Smooth muscle cell (in vitro differentiated cells): ENCODE data around the gene LY6G6C. TPM values are rescaled to one million over a fixed set of nuclear protein-coding genes. Genes with fewer than 3 reads are reported as not detected.

ENCODE experiments used
- DNase-seq: peaks from one replicate; lab custom pipeline; 2025; ENCODE audit not compliant: unreplicated experiment; lab: John Stamatoyannopoulos, UW
- H2AFZ ChIP-seq: fragments of 200-600 bp; sonication (generic); 2 replicates; pipeline ENCODE4 v1.6.0; 2016; ENCODE audit warnings: antibody characterized with exemption, low read depth, mild to moderate bottlenecking
- H3F3A ChIP-seq: fragments of 200-600 bp; sonication (generic); 2 replicates; pipeline ENCODE4 v1.6.0; 2017; ENCODE audit warnings: antibody characterized with exemption, low read depth
- H3K27ac ChIP-seq: fragments of 200-600 bp; sonication (generic); 2 replicates; pipeline ENCODE4 v1.5.1; 2016; ENCODE audit warnings: low read depth, mild to moderate bottlenecking
- H3K27me3 ChIP-seq: fragments of 200-600 bp; sonication (generic); 2 replicates; pipeline ENCODE4 v1.6.1; 2016; ENCODE audit warnings: low read depth, mild to moderate bottlenecking
- H3K36me3 ChIP-seq: fragments of 200-600 bp; sonication (generic); 2 replicates; pipeline ENCODE4 v1.5.1; 2016; ENCODE audit warnings: low read depth
- H3K4me1 ChIP-seq: fragments of 200-600 bp; sonication (generic); 2 replicates; pipeline ENCODE4 v1.5.1; 2016; ENCODE audit warnings: low read depth
- H3K4me2 ChIP-seq: fragments of 200-600 bp; sonication (generic); 2 replicates; pipeline ENCODE4 v1.6.0; 2016; ENCODE audit warnings: mild to moderate bottlenecking
- H3K4me3 ChIP-seq: fragments of 200-600 bp; sonication (generic); 2 replicates; pipeline ENCODE4 v1.5.1; 2016; ENCODE audit warnings: mild to moderate bottlenecking
- H3K79me2 ChIP-seq: fragments of 200-600 bp; sonication (generic); 2 replicates; pipeline ENCODE4 v1.6.0; 2016; ENCODE audit warnings: low read depth, mild to moderate bottlenecking
- H3K9ac ChIP-seq: fragments of 200-600 bp; sonication (generic); 2 replicates; pipeline ENCODE4 v1.6.0; 2016; ENCODE audit warnings: low read depth
- H3K9me3 ChIP-seq: fragments of 200-600 bp; sonication (generic); replicated peaks from 2 replicates; pipeline ENCODE4 v1.5.1; 2016; ENCODE audit warnings: low read depth
- H4K20me1 ChIP-seq: fragments of 200-600 bp; sonication (generic); 2 replicates; pipeline ENCODE4 v1.6.0; 2016; ENCODE audit warnings: low read depth
- WGBS: methylation state at CpG from one replicate; pipeline ENCODE4 v1.1.7; 2016; ENCODE audit warnings: low lambda C conversion rate; 5-methylcytosine and 5-hydroxymethylcytosine counted together
- polyA plus RNA-seq: library from polyadenylated mRNA; unstranded; fragments of >200 nt; fragmentation: Nextera tagmentation; extraction: Ambion mirVana; gene quantifications from 2 replicates; pipeline ENCODE4 v1.2.1, GENCODE V29; 2016
- total RNA-seq: library from RNA; depleted of rRNA; stranded (reverse); fragments of >200 nt; gene quantifications from 2 replicates; pipeline ENCODE4 v1.2.3, GENCODE V29; 2014
- TF ChIP-seq, protein P1 (sequence below): fragments of 200-600 bp; sonication (generic); IDR thresholded peaks from 2 replicates; pipeline ENCODE4 v1.5.1; 2017; ENCODE audit warnings: borderline replicate concordance, mild to moderate bottlenecking, antibody characterized with exemption; ENCODE audit not compliant: insufficient read depth, poor library complexity, severe bottlenecking

LY6G6C gene
- total and polyA plus RNA-seq, 2 experiments from 2014 or later = 3.8 to 3.9 TPM

DNA sequence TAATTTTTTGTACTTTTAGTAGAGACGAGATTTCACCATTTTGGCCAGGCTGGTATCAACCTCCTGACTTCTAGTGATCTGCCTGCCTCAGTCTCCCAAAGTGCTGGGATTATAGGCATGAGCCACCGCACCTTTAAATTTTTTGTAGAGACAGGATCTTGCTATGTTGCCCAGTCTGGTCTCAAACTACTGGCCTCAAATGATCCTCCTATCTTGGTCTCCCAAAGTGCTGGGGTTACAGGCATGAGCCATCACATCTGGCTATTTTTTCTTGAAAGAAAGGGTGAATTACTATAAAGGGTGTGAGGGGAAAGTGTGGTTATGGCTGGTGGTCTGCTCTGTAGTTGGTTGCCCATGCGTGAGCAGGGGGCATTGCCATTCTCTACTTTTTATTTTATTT, 13.3 kb downstream of the LY6G6C start:
- Histone ChIP-seq H3K4me3 (no peak overlapping the region), H3K79me2 (no peaks in the 10 kb centered on the region), H3K27ac (no peak overlapping the region), H3K9me3 (no peaks in the 10 kb centered on the region), H4K20me1 (no peaks in the 10 kb centered on the region), H3K4me2 (no peak overlapping the region), H3K9ac (no peak overlapping the region), H3K36me3 (no peaks in the 10 kb centered on the region), H2AFZ (no peak overlapping the region), H3K4me1 (peaks cover 3% of the 10 kb centered on the region), H3F3A (no peaks in the 10 kb centered on the region), H3K27me3 (no peaks in the 10 kb centered on the region)
- DNase-seq = no peak
- TF ChIP-seq, protein P1, sequence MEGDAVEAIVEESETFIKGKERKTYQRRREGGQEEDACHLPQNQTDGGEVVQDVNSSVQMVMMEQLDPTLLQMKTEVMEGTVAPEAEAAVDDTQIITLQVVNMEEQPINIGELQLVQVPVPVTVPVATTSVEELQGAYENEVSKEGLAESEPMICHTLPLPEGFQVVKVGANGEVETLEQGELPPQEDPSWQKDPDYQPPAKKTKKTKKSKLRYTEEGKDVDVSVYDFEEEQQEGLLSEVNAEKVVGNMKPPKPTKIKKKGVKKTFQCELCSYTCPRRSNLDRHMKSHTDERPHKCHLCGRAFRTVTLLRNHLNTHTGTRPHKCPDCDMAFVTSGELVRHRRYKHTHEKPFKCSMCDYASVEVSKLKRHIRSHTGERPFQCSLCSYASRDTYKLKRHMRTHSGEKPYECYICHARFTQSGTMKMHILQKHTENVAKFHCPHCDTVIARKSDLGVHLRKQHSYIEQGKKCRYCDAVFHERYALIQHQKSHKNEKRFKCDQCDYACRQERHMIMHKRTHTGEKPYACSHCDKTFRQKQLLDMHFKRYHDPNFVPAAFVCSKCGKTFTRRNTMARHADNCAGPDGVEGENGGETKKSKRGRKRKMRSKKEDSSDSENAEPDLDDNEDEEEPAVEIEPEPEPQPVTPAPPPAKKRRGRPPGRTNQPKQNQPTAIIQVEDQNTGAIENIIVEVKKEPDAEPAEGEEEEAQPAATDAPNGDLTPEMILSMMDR = no peak
- 96% methylated on average over 3 of the region's 3 CpGs for whole genome bisulfite sequencing

DNA sequence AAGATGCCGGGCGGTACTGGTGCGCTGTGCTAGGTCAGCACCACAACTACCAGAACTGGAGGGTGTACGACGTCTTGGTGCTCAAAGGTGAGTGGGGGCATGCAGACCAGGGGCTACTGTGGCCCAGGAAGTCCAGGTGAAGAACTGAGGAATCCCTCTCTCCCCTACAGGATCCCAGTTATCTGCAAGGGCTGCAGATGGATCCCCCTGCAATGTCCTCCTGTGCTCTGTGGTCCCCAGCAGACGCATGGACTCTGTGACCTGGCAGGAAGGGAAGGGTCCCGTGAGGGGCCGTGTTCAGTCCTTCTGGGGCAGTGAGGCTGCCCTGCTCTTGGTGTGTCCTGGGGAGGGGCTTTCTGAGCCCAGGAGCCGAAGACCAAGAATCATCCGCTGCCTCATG, 13.8 kb downstream of the LY6G6C start:
- no peak for DNase-seq
- Histone ChIP-seq H3F3A (no peaks in the 10 kb centered on the region), H2AFZ (no peak overlapping the region), H3K4me3 (no peak overlapping the region), H3K27ac (no peak overlapping the region), H4K20me1 (no peaks in the 10 kb centered on the region), H3K4me1 (no peaks in the 10 kb centered on the region), H3K9me3 (no peaks in the 10 kb centered on the region), H3K36me3 (no peaks in the 10 kb centered on the region), H3K9ac (no peak overlapping the region), H3K27me3 (no peaks in the 10 kb centered on the region), H3K79me2 (peaks cover 2% of the 10 kb centered on the region), H3K4me2 (no peak overlapping the region)
- WGBS = 98% methylated on average over 10 of the region's 10 CpGs
- TF ChIP-seq, protein P1 = no peak

DNA sequence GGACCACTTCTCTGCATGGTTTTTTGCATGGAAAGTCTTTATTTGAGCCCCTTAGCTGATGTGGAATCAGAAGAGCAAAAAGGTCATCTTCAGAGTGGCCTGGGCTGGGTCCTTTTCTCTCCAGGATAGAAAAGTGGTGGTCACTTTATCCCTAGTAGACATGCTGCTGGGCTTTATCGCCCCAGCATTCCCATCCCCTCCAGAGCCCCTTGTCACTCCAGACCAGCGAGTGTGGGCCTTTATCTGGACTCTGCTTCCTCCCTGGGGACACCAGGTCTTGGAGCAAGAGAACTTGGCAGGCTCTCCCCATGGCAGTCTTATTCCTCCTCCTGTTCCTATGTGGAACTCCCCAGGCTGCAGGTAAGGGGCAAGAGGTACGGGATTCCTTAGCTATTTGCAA, 14.9 kb downstream of the LY6G6C start, which contains the start of gene LY6G6F:
LY6G6F (plus strand) TSS at position 268 of the 400 bp plus-strand sequence; CDS start at position 309, 41 bp downstream.
- Histone ChIP-seq H3K4me2 (no peak within 1 kb of the TSS), H2AFZ (no peak within 1 kb of the TSS), H3F3A (no peaks in the 10 kb centered on the region), H3K4me1 (peaks cover 8% of the 10 kb centered on the region), H3K4me3 (no peak within 1 kb of the TSS), H4K20me1 (no peaks in the 10 kb centered on the region), H3K9ac (no peak within 1 kb of the TSS), H3K79me2 (peaks cover 13% of the 10 kb centered on the region), H3K27me3 (no peaks in the 10 kb centered on the region), H3K36me3 (no peaks in the 10 kb centered on the region), H3K27ac (no peak within 1 kb of the TSS), H3K9me3 (no peaks in the 10 kb centered on the region)
- no peak for DNase-seq
- TF ChIP-seq, protein P1 = no peak
- WGBS = 68% methylated on average over 3 of the region's 3 CpGs

GRCh38 chr6:31705931-31706330, 15.6 kb downstream of the LY6G6C start:
- no peaks in the 10 kb centered on the region for H3K27me3 ChIP-seq
- no peak overlapping the region for H3K27ac ChIP-seq
- DNase-seq = no peak
- H3K79me2 ChIP-seq = peaks cover 20% of the 10 kb centered on the region
- peaks cover 4% of the 10 kb centered on the region for H4K20me1 ChIP-seq
- H3K4me3 ChIP-seq = no peak overlapping the region
- H3F3A ChIP-seq = no peaks in the 10 kb centered on the region
- no peak overlapping the region for H3K9ac ChIP-seq
- TF ChIP-seq, protein P1 = no peak
- no peaks in the 10 kb centered on the region for H3K9me3 ChIP-seq
- H3K4me1 ChIP-seq = peaks cover 10% of the 10 kb centered on the region
- no peak overlapping the region for H2AFZ ChIP-seq
- H3K4me2 ChIP-seq = no peak overlapping the region
- H3K36me3 ChIP-seq = no peaks in the 10 kb centered on the region
- WGBS = 89% methylated on average over 6 of the region's 6 CpGs
